ENCODE results near the gene ATF4. TPM values are rescaled to one million over a fixed set of nuclear protein-coding genes. Genes with fewer than 3 reads are reported as not detected.

ATF4 gene
- total and polyA plus RNA-seq, 2 of the 8 experiments (the other 6 are each of a cell fraction or from before 2014, with no cell fraction given): 553 to 704 TPM

DNA sequence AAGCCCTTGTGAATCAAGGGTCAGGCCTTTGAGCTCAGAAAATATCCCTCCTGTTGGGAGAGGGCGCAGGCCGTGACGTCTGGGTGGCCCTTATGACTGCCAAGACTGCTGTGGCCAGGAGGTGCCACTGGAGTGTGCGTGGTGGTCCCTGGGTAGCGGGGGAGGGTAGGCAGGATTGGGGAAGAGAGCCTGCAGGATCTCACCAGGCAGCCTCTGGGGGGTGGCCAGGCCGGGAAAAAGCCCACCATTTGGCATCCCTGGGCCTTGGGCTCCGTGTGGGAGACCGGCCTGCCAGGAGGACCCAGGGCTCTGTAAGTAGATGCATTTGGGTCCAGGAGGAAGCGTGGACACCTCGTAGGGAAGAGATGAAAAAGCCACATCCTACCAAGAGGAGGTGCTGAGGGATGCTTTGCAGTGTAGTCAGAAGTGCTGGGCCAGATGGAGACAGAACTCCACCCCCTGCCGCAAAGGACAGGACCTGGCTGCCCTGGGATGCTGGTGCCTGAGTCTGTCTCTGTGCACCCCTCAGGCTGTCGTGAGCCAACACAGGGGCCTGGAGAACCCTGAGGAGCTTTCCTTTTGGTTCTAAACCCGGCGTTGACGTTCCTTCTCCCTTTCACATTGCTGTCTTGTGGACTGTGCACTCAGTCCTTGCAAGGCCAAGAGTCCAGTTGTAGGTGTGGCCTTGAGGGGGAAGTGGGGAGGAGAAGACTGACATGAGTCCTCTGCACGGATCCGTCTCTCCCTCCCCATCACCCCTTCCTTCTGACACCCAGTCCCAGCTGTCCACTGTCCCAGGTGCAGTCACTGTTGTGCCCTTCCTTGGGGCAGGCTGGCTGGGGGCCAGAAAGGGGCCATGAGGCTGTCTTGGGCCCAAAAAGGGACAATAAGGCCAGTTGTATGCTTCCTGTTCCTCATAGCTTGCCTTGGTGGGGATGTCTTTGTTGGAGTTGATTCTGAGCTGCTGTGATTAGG lies 31.0 kb upstream of the ATF4 start (continued):
- TF ChIP-seq NANOG (IDR thresholded peaks at IDR 0.05; ENCODE audit: insufficient read depth, low read depth, low read length, poor library complexity, severe bottlenecking) (no peak), CHD1 (IDR thresholded peaks at IDR 0.05; ENCODE audit: low read depth, low read length) (no peak), ATF3 (IDR thresholded peaks at IDR 0.05; ENCODE audit: insufficient read depth, low read depth, low read length) (no peak), BCL11A (IDR thresholded peaks at IDR 0.05; ENCODE audit: low read depth in 2 of 2, low read length in 2 of 2) (no peak), HDAC6 (IDR thresholded peaks at IDR 0.05; ENCODE audit: low read depth, low read length) (no peak), RBBP5 (IDR thresholded peaks at IDR 0.05; ENCODE audit: borderline replicate concordance, low read depth, low read length) (no peak), SIRT6 (IDR thresholded peaks at IDR 0.05; ENCODE audit: low read length) (no peak), POLR2AphosphoS5 (IDR thresholded peaks at IDR 0.05; ENCODE audit: low read depth, low read length) (no peak), KDM1A (IDR thresholded peaks at IDR 0.05; ENCODE audit: borderline replicate concordance, low read length) (no peak)

Measured in H1 (cell line).